HG02943 (cell line): Measurements from ENCODE around the gene RBBP8NL.
A peak's percentile ranks its signal among the peaks of the same experiment; 100 is the strongest.

ENCODE experiments used
- ATAC-seq: cut with Tn5 transposase; IDR thresholded peaks from one replicate; pipeline ENCODE4 v1.9.1; 2021; ENCODE audit warnings: mild to moderate bottlenecking, low read depth, moderate library complexity; ENCODE audit not compliant: unreplicated experiment

The RBBP8NL gene

GRCh38 chr20:62395311-62396242, 31.8 kb downstream of the RBBP8NL start:
- ATAC-seq: no peak

GRCh38 chr20:62394248-62395245, 32.8 kb downstream of the RBBP8NL start:
- ATAC-seq: no peak

GRCh38 chr20:62393830-62394229, 33.5 kb downstream of the RBBP8NL start:
- no peak for ATAC-seq

GRCh38 chr20:62393335-62393665, 34.0 kb downstream of the RBBP8NL start:
- ATAC-seq: no peak

- ATAC-seq: no peak
These were observed 34.6 kb downstream of the RBBP8NL start for GRCh38 chr20:62392621-62393334.

- ATAC-seq: no peak
These were observed 35.3 kb downstream of the RBBP8NL start for GRCh38 chr20:62392077-62392418.

GRCh38 chr20:62391165-62392076, 35.9 kb downstream of the RBBP8NL start:
- ATAC-seq: no peak

- ATAC-seq: no peak
These were observed 36.8 kb downstream of the RBBP8NL start for GRCh38 chr20:62390317-62391164.

GRCh38 chr20:62389601-62390087, 37.7 kb downstream of the RBBP8NL start:
- no peak for ATAC-seq

GRCh38 chr20:62388839-62389600, 38.3 kb downstream of the RBBP8NL start:
- no peak for ATAC-seq

- ATAC-seq: no peak
These were observed 39.3 kb downstream of the RBBP8NL start for GRCh38 chr20:62387933-62388635.

GRCh38 chr20:62387219-62387913, 40.0 kb downstream of the RBBP8NL start:
- peak; percentile 9 for ATAC-seq

- peak; percentile 79 for ATAC-seq
These were observed 40.7 kb downstream of the RBBP8NL start, which contains the start of gene RPS21 for GRCh38 chr20:62386383-62387218. TSS of gene RPS21 (plus strand) at chr20:62387103. CDS start at chr20:62387339, 236 bp downstream.

GRCh38 chr20:62382306-62383198, 44.8 kb downstream of the RBBP8NL start:
- ATAC-seq: no peak

- ATAC-seq: no peak
These were observed 45.5 kb downstream of the RBBP8NL start for GRCh38 chr20:62381842-62382241.
